Lower leg skin (tissue), 3 donors: ENCODE data around the gene ATP6V1F.

Experiments used
- POLR2A ChIP-seq, 2 donors: fragments of 450-650 bp; IDR thresholded peaks; one replicate each; pipeline ENCODE4 v1.6.1; 2016 to 2017; ENCODE audit warnings: antibody characterized with exemption in 2 of 2, mild to moderate bottlenecking in 1 of 2, moderate library complexity in 1 of 2
- TF ChIP-seq, protein P1 (sequence below), 3 donors: fragments of 450-650 bp; IDR thresholded peaks; one replicate each; pipeline ENCODE4 v1.5.1; 2016; ENCODE audit warnings: antibody characterized with exemption in 3 of 3, mild to moderate bottlenecking in 3 of 3, moderate library complexity in 2 of 3

DNA sequence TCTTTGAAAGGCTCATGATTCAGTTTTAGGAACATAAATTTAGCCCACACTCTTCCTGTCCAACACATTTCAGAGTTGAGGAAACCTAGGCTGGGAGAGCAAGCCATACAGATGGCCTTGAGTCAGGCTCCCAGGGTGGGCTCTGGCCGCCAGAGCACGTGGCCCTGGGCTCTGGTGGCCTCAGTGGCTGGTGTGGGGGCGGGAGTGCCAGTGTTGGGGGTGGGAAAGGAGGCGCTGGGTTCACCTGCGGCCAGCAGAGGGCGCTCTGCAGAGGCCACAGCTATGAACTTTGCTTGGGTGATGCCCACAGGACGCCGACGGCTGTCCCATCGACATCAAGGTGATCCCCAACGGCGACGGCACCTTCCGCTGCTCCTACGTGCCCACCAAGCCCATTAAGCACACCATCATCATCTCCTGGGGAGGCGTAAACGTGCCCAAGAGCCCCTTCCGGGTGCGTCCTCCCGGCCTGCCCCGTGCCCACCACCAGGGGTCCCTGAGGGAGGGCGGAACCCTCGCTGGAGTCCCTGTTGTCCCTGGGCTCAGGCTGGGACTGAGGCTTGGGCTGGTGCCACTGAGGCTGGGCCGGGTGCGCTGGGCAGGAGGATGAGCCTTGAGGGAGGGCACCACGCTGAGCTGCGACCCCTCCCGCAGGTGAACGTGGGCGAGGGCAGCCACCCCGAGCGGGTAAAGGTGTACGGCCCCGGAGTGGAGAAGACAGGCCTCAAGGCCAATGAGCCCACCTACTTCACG lies 20.6 kb upstream of the ATP6V1F start:
- TF ChIP-seq, protein P1, sequence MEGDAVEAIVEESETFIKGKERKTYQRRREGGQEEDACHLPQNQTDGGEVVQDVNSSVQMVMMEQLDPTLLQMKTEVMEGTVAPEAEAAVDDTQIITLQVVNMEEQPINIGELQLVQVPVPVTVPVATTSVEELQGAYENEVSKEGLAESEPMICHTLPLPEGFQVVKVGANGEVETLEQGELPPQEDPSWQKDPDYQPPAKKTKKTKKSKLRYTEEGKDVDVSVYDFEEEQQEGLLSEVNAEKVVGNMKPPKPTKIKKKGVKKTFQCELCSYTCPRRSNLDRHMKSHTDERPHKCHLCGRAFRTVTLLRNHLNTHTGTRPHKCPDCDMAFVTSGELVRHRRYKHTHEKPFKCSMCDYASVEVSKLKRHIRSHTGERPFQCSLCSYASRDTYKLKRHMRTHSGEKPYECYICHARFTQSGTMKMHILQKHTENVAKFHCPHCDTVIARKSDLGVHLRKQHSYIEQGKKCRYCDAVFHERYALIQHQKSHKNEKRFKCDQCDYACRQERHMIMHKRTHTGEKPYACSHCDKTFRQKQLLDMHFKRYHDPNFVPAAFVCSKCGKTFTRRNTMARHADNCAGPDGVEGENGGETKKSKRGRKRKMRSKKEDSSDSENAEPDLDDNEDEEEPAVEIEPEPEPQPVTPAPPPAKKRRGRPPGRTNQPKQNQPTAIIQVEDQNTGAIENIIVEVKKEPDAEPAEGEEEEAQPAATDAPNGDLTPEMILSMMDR (IDR thresholded peaks at IDR 0.05) = no peak
- TF ChIP-seq POLR2A (IDR thresholded peaks at IDR 0.05) = no peak
